WERI-Rb-1 (cell line): ENCODE results near the gene LIN7C.
"Not testable (repeated sequence)": the region's sequence is repeated elsewhere in the genome, so short reads cannot be mapped to it uniquely, and the experiment has no call there.

ENCODE experiments used
- DNase-seq: peaks from one replicate; pipeline ENCODE4 v3.0.0-alpha.2; 2020
- H3K27ac ChIP-seq: fragments of 250-450 bp; sonication (Bioruptor Pico); 2 replicates; pipeline ENCODE4 v1.5.1; 2020; ENCODE audit warnings: mild to moderate bottlenecking, moderate library complexity
- H3K27me3 ChIP-seq: fragments of 250-450 bp; sonication (Bioruptor Pico); 2 replicates; pipeline ENCODE4 v1.5.1; 2021; ENCODE audit warnings: mild to moderate bottlenecking, low read depth, moderate library complexity; ENCODE audit not compliant: insufficient read depth, severe bottlenecking
- H3K36me3 ChIP-seq: fragments of 250-450 bp; sonication (Bioruptor Pico); 2 replicates; pipeline ENCODE4 v1.5.1; 2020; ENCODE audit warnings: mild to moderate bottlenecking, moderate library complexity
- H3K4me3 ChIP-seq: 2 replicates; pipeline ENCODE4 v1.5.1; 2011; ENCODE audit warnings: low read depth, mild to moderate bottlenecking, control low read depth, low read length
- H3K9me3 ChIP-seq: fragments of 250-450 bp; sonication (Bioruptor Pico); 2 replicates; pipeline ENCODE4 v1.5.1; 2021; ENCODE audit warnings: mild to moderate bottlenecking, moderate library complexity; ENCODE audit not compliant: severe bottlenecking
- CTCF ChIP-seq: IDR thresholded peaks from 2 replicates; pipeline ENCODE4 v1.5.1; 2011; ENCODE audit warnings: low read depth, mild to moderate bottlenecking, control low read depth, inconsistent platforms, low read length

Gene LIN7C

GRCh38 chr11:27451244-27451965, 55.2 kb downstream of the LIN7C start:
- Histone ChIP-seq H3K4me3 (no peak overlapping the region), H3K9me3 (no peaks in the 10 kb centered on the region), H3K36me3 (no peaks in the 10 kb centered on the region), H3K27me3 (no peaks in the 10 kb centered on the region), H3K27ac (no peak overlapping the region)
- TF ChIP-seq CTCF: no peak
- DNase-seq: no peak

- not testable (repeated sequence) for DNase-seq, H3K4me3 ChIP-seq, H3K36me3 ChIP-seq, H3K9me3 ChIP-seq, H3K27me3 ChIP-seq, H3K27ac ChIP-seq
Observed at GRCh38 chr11:27448184-27448540, 58.4 kb downstream of the LIN7C start.

- no peak overlapping the region for H3K27ac ChIP-seq
- TF ChIP-seq CTCF: no peak
- no peak overlapping the region for H3K4me3 ChIP-seq
- H3K36me3 ChIP-seq: no peaks in the 10 kb centered on the region
- H3K27me3 ChIP-seq: no peaks in the 10 kb centered on the region
- H3K9me3 ChIP-seq: no peaks in the 10 kb centered on the region
- no peak for DNase-seq
Observed at GRCh38 chr11:27447288-27448183, 59.0 kb downstream of the LIN7C start.

- no peak for DNase-seq
- TF ChIP-seq CTCF: no peak
- Histone ChIP-seq H3K27me3 (no peaks in the 10 kb centered on the region), H3K9me3 (no peaks in the 10 kb centered on the region), H3K4me3 (no peak overlapping the region), H3K36me3 (no peaks in the 10 kb centered on the region), H3K27ac (no peak overlapping the region)
Observed at GRCh38 chr11:27445625-27446024, 60.9 kb downstream of the LIN7C start.

- no peak for TF ChIP-seq CTCF
- H3K4me3 ChIP-seq: no peak overlapping the region
- no peak for DNase-seq
Observed at GRCh38 chr11:27444801-27445215, 61.8 kb downstream of the LIN7C start.

More at GRCh38 chr11:27444801-27445215, 61.8 kb downstream of the LIN7C start:
- Histone ChIP-seq H3K9me3 (no peaks in the 10 kb centered on the region), H3K27ac (no peak overlapping the region), H3K27me3 (no peaks in the 10 kb centered on the region), H3K36me3 (no peaks in the 10 kb centered on the region)
